Hepatocyte (in vitro differentiated cells): Measurements from ENCODE around the gene PCDHGC3. TPM values are rescaled to one million over a fixed set of nuclear protein-coding genes. Genes with fewer than 3 reads are reported as not detected.

Experiments
- DNase-seq: peaks from one replicate; pipeline ENCODE4 v3.0.0-alpha.2; 2016; ENCODE audit warnings: low spot score
- H2AFZ ChIP-seq: fragments of 200-600 bp; sonication (generic); 2 replicates; pipeline ENCODE4 v1.6.0; 2016; ENCODE audit warnings: antibody characterized with exemption, mild to moderate bottlenecking
- H3K27ac ChIP-seq: fragments of 200-600 bp; sonication (generic); 2 replicates; pipeline ENCODE4 v1.5.1; 2016; ENCODE audit warnings: mild to moderate bottlenecking
- H3K27me3 ChIP-seq: fragments of 200-600 bp; sonication (generic); 2 replicates; pipeline ENCODE4 v1.6.1; 2016
- H3K36me3 ChIP-seq: fragments of 200-600 bp; sonication (generic); replicated peaks from 2 replicates; pipeline ENCODE4 v1.5.1; 2016; ENCODE audit warnings: low read depth; ENCODE audit not compliant: insufficient read depth
- H3K4me1 ChIP-seq: fragments of 200-600 bp; sonication (generic); 2 replicates; pipeline ENCODE4 v1.5.1; 2016; ENCODE audit warnings: mild to moderate bottlenecking, moderate library complexity; ENCODE audit not compliant: insufficient read depth
- H3K4me2 ChIP-seq: fragments of 200-600 bp; sonication (generic); 2 replicates; pipeline ENCODE4 v1.6.0; 2016
- H3K4me3 ChIP-seq: fragments of 200-600 bp; sonication (generic); 2 replicates; pipeline ENCODE4 v1.5.1; 2016; ENCODE audit warnings: mild to moderate bottlenecking
- H3K79me2 ChIP-seq: fragments of 200-600 bp; sonication (generic); 2 replicates; pipeline ENCODE4 v1.6.0; 2017; ENCODE audit warnings: mild to moderate bottlenecking
- H3K9me2 ChIP-seq: fragments of 200-600 bp; sonication (generic); replicated peaks from 2 replicates; pipeline ENCODE4 v1.6.0; 2017; ENCODE audit warnings: mild to moderate bottlenecking; ENCODE audit not compliant: insufficient read depth
- H3K9me3 ChIP-seq: fragments of 200-600 bp; sonication (generic); 2 replicates; pipeline ENCODE4 v1.5.1; 2016; ENCODE audit warnings: low read depth, mild to moderate bottlenecking
- H4K20me1 ChIP-seq: fragments of 200-600 bp; sonication (generic); 2 replicates; pipeline ENCODE4 v1.6.0; 2016; ENCODE audit warnings: mild to moderate bottlenecking; ENCODE audit not compliant: insufficient read depth, poor library complexity, severe bottlenecking
- EZH2 ChIP-seq: fragments of 200-600 bp; sonication (generic); IDR thresholded peaks from 2 replicates; pipeline ENCODE4 v1.6.1; 2016; ENCODE audit warnings: antibody characterized with exemption, mild to moderate bottlenecking, borderline replicate concordance
- EZH2phosphoT487 ChIP-seq: fragments of 200-600 bp; sonication (generic); IDR thresholded peaks from one replicate; pipeline ENCODE4 v1.6.1; 2018; ENCODE audit warnings: antibody characterized with exemption, mild to moderate bottlenecking, low read depth, moderate library complexity; ENCODE audit not compliant: unreplicated experiment, severe bottlenecking
- WGBS: methylation state at CpG from one replicate; pipeline ENCODE4 v1.1.6; 2016; ENCODE audit warnings: low lambda C conversion rate; ENCODE audit errors: missing lambda C conversion rate; 5-methylcytosine and 5-hydroxymethylcytosine counted together
- polyA plus RNA-seq: library from polyadenylated mRNA; unstranded; fragments of >200 nt; fragmentation: Nextera tagmentation; extraction: Ambion mirVana; gene quantifications from 2 replicates; pipeline ENCODE4 v1.2.1, GENCODE V29; 2016
- total RNA-seq: library from RNA; depleted of rRNA; stranded (reverse); fragments of >200 nt; gene quantifications from 2 replicates; pipeline ENCODE4 v1.2.3, GENCODE V29; 2014
- TF ChIP-seq, protein P1 (sequence below): fragments of 200-600 bp; sonication (generic); IDR thresholded peaks from 2 replicates; pipeline ENCODE4 v1.5.1; 2016; ENCODE audit warnings: antibody characterized with exemption, mild to moderate bottlenecking; ENCODE audit not compliant: poor library complexity

PCDHGC3 gene
- total and polyA plus RNA-seq, 2 experiments from 2014 or later = 18.9 to 40.8 TPM

DNA sequence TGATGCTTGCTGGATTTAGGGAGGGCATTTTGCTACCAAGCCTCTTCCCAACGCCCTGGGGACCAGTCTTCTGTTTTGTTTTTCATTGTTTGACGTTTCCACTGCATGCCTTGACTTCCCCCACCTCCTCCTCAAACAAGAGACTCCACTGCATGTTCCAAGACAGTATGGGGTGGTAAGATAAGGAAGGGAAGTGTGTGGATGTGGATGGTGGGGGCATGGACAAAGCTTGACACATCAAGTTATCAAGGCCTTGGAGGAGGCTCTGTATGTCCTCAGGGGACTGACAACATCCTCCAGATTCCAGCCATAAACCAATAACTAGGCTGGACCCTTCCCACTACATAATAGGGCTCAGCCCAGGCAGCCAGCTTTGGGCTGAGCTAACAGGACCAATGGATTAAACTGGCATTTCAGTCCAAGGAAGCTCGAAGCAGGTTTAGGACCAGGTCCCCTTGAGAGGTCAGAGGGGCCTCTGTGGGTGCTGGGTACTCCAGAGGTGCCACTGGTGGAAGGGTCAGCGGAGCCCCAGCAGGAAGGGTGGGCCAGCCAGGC lies 36.1 kb downstream of the PCDHGC3 start:
- H3K4me1 ChIP-seq = peaks cover 45% of the 10 kb centered on the region
- 71% methylated on average over 4 of the region's 4 CpGs for WGBS

DNA sequence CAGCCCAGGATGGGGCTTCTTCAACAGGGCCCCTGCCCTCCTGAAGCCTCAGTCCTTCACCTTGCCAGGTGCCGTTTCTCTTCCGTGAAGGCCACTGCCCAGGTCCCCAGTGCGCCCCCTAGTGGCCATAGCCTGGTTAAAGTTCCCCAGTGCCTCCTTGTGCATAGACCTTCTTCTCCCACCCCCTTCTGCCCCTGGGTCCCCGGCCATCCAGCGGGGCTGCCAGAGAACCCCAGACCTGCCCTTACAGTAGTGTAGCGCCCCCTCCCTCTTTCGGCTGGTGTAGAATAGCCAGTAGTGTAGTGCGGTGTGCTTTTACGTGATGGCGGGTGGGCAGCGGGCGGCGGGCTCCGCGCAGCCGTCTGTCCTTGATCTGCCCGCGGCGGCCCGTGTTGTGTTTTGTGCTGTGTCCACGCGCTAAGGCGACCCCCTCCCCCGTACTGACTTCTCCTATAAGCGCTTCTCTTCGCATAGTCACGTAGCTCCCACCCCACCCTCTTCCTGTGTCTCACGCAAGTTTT lies 36.7 kb downstream of the PCDHGC3 start:
- 7% methylated on average over 28 of the region's 28 CpGs for WGBS
- TF ChIP-seq, protein P1, sequence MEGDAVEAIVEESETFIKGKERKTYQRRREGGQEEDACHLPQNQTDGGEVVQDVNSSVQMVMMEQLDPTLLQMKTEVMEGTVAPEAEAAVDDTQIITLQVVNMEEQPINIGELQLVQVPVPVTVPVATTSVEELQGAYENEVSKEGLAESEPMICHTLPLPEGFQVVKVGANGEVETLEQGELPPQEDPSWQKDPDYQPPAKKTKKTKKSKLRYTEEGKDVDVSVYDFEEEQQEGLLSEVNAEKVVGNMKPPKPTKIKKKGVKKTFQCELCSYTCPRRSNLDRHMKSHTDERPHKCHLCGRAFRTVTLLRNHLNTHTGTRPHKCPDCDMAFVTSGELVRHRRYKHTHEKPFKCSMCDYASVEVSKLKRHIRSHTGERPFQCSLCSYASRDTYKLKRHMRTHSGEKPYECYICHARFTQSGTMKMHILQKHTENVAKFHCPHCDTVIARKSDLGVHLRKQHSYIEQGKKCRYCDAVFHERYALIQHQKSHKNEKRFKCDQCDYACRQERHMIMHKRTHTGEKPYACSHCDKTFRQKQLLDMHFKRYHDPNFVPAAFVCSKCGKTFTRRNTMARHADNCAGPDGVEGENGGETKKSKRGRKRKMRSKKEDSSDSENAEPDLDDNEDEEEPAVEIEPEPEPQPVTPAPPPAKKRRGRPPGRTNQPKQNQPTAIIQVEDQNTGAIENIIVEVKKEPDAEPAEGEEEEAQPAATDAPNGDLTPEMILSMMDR = peak; percentile 92
- no peak for TF ChIP-seq EZH2phosphoT487
- TF ChIP-seq EZH2 = no peak
- peak overlapping the region; percentile 94 for H3K4me2 ChIP-seq

More for the DNA sequence above, 36.1 kb downstream of the PCDHGC3 start:
- Histone ChIP-seq H3K9me2 (no peaks in the 10 kb centered on the region), H3K27ac (peak overlapping the region; percentile 97), H3K4me2 (peak overlapping the region; percentile 94), H3K27me3 (no peaks in the 10 kb centered on the region), H4K20me1 (no peaks in the 10 kb centered on the region), H3K9me3 (no peaks in the 10 kb centered on the region), H3K79me2 (peaks cover 2% of the 10 kb centered on the region), H3K36me3 (no peaks in the 10 kb centered on the region), H3K4me3 (no peak overlapping the region), H2AFZ (no peak overlapping the region)
- no peak for DNase-seq
- TF ChIP-seq EZH2phosphoT487 (no peak), EZH2 (no peak)
- TF ChIP-seq, protein P1 = no peak

DNA sequence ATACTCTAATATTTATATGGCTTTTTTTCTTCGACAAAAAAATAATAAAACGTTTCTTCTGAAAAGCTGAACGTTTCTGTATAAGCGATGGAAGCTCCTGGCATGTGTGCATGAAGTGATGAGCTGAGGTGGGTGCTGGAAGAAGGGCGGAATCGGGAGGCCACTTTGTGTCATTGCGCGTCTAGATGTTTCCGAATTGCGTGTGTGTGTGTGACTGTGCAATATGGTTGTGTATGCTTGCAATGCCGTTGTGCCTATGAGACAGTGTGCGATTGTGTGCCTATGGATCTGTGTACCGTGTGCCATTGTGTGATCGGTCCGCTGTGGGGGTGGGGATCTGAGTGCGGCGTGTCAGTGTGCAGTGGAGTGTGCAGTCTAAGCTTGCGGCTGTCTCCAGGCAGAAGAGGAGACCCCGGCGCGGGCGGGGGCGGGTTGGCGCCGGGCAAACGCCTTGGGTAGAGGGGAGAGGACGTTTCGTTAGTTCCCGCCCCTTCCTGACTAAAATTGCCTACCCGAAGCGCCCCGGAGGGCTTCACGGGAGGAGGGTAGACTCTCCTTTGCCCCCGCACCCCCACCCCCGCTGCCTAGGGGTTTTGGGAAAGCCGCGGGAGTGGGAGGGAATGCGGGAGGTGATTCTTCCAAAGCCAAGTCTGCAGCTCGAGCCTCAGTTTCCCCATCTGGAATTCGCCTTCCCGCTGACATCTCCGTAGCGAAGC lies 37.3 kb downstream of the PCDHGC3 start:
- peak overlapping the region; percentile 39 for H3K4me3 ChIP-seq
- H3K79me2 ChIP-seq = peaks cover 2% of the 10 kb centered on the region
- H3K9me3 ChIP-seq = no peaks in the 10 kb centered on the region
- H2AFZ ChIP-seq = peak overlapping the region; percentile 54
- no peaks in the 10 kb centered on the region for H3K36me3 ChIP-seq
- H3K27me3 ChIP-seq = no peaks in the 10 kb centered on the region
- 5% methylated on average over 26 of the region's 43 CpGs for WGBS
- peak overlapping the region; percentile 94 for H3K4me2 ChIP-seq
- H4K20me1 ChIP-seq = no peaks in the 10 kb centered on the region
- DNase-seq = no peak
- no peaks in the 10 kb centered on the region for H3K9me2 ChIP-seq
- H3K4me1 ChIP-seq = peaks cover 36% of the 10 kb centered on the region
- peak overlapping the region; percentile 97 for H3K27ac ChIP-seq
- TF ChIP-seq, protein P1 = no peak
- TF ChIP-seq EZH2 (no peak), EZH2phosphoT487 (no peak)

More for the DNA sequence above, 36.7 kb downstream of the PCDHGC3 start:
- Histone ChIP-seq H3K27ac (peak overlapping the region; percentile 97), H2AFZ (peak overlapping the region; percentile 54), H3K4me3 (peak overlapping the region; percentile 39), H3K9me3 (no peaks in the 10 kb centered on the region), H3K27me3 (no peaks in the 10 kb centered on the region), H4K20me1 (no peaks in the 10 kb centered on the region), H3K9me2 (no peaks in the 10 kb centered on the region), H3K4me1 (peaks cover 41% of the 10 kb centered on the region), H3K36me3 (no peaks in the 10 kb centered on the region), H3K79me2 (peaks cover 2% of the 10 kb centered on the region)
- DNase-seq = peak; percentile 90
